Measurements from ENCODE around the gene C4BPA.

- no peak for TF ChIP-seq CTCF (conservative IDR thresholded peaks at IDR 0.05; ENCODE audit: low read depth, low read length)
- no peak for TF ChIP-seq SMC3 (IDR thresholded peaks at IDR 0.05; ENCODE audit: low read depth, low read length)
- no peak for TF ChIP-seq CEBPB (IDR thresholded peaks at IDR 0.05; ENCODE audit: low read depth, low read length)
Observed at GRCh38 chr1:207151920-207152319, 47.9 kb downstream of the C4BPA start.

Measured in IMR-90 (cell line).